ENCODE results near the gene ANKRD13B. TPM values are rescaled to one million over a fixed set of nuclear protein-coding genes. Genes with fewer than 3 reads are reported as not detected.

ANKRD13B gene
- total RNA-seq, 1 experiment from 2014 or later: 8.8 TPM

DNA sequence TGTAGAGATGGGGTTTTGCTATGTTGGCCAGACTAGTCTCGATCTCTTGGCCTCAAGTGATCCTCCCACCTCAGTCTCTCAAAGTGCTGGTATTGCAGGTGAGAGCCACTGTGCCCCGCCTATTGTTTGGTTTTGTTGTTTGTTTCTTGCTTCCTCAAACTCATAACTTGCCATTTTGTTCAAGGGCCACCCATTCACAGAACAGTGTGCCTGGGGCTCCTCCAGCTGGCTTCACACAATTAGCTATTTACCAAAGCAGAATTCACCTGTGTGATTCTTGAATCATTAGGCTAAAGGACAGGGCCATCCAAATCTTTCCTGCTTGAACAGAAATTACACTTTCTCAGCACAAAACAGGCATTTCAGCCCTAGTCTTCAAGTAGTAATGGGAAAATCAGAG is 33.3 kb upstream of the ANKRD13B start:
- no TSS peak for BruUV-seq (replicated peaks)
- Mint-ChIP-seq H3K9me3 (ENCODE audit: low read depth, unreplicated experiment) (no peaks in the 10 kb centered on the region), H3K27ac (ENCODE audit: unreplicated experiment) (no peak overlapping the region), H3K4me1 (ENCODE audit: low read depth, unreplicated experiment) (peaks cover 19% of the 10 kb centered on the region), H3K36me3 (ENCODE audit: insufficient read depth, unreplicated experiment) (peaks cover 23% of the 10 kb centered on the region), H3K27me3 (ENCODE audit: unreplicated experiment) (no peaks in the 10 kb centered on the region), H3K4me3 (ENCODE audit: low read depth, unreplicated experiment) (no peak overlapping the region)
- CTCF ChIA-PET: interaction anchor here (1.0 kb wide), 1 partner anchor 58 kb away, joined by 5 read pairs; no protein-coding TSS in a partner anchor
- intact Hi-C loops (cut with micrococcal nuclease; ENCODE audit: unreplicated experiment): no loop called here
- DNase-seq: no peak
- no peak for TF ChIP-seq CTCF (IDR thresholded peaks at IDR 0.05; ENCODE audit: unreplicated experiment)

DNA sequence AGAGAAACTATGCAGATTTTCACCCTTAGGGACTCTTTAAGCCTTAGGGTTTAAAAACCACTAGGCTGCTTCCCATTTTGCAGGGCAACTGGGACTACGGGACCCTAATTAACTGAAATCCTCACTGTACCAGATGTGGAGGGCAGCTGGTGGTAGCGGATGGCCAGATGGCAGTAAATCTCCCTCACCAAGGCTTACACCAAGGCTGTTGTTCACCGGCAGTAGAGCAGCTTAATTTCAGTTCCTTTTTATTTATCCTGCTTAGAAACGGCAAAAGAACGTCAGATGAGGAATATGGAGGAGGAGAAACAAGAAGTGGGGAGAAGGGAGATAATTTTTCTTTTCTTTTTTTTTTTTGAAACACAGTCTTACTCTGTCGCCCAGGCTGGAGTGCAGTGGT is 32.6 kb upstream of the ANKRD13B start:
- TF ChIP-seq CTCF (IDR thresholded peaks at IDR 0.05; ENCODE audit: unreplicated experiment): no peak
- Mint-ChIP-seq H3K27me3 (ENCODE audit: unreplicated experiment) (no peaks in the 10 kb centered on the region), H3K36me3 (ENCODE audit: insufficient read depth, unreplicated experiment) (peaks cover 23% of the 10 kb centered on the region), H3K9me3 (ENCODE audit: low read depth, unreplicated experiment) (no peaks in the 10 kb centered on the region), H3K4me3 (ENCODE audit: low read depth, unreplicated experiment) (no peak overlapping the region), H3K4me1 (ENCODE audit: low read depth, unreplicated experiment) (peaks cover 19% of the 10 kb centered on the region), H3K27ac (ENCODE audit: unreplicated experiment) (no peak overlapping the region)
- CTCF ChIA-PET: interaction anchor here (1.0 kb wide), 1 partner anchor 57 kb away, joined by 5 read pairs; no protein-coding TSS in a partner anchor
- no peak for DNase-seq
- intact Hi-C loops (cut with micrococcal nuclease; ENCODE audit: unreplicated experiment): no loop called here
- BruUV-seq (replicated peaks): no TSS peak

GRCh38 chr17:29561554-29562517 is 31.1 kb upstream of the ANKRD13B start:
- intact Hi-C loops (cut with micrococcal nuclease; ENCODE audit: unreplicated experiment): no loop called here

DNA sequence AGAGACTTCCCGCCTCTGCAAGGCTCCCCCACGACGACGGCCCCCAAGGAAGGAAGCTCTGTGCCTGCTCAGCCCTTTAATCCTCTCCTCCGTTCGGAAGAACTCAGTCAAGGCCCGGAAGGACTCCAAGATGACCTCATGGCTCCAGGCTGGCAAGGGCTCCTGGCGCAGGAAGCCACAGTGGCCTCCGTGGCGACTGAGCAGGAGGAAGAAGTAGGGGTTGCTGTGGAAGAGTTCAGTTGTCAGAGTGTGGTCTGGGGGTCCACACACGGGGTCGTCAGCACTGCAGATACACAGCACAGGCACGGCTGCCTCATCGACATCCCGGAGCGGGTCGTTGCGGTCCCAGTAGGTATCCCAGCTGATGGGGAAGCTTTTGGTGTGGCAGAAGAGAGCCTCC is 30.3 kb upstream of the ANKRD13B start:
- intact Hi-C loops (cut with micrococcal nuclease; ENCODE audit: unreplicated experiment): no loop called here
- no peak for TF ChIP-seq CTCF (IDR thresholded peaks at IDR 0.05; ENCODE audit: unreplicated experiment)
- no peak for DNase-seq
- no peak overlapping the region for H3K27ac Mint-ChIP-seq (ENCODE audit: unreplicated experiment)
- peaks cover 4% of the 10 kb centered on the region for H3K4me1 Mint-ChIP-seq (ENCODE audit: low read depth, unreplicated experiment)
- no peak overlapping the region for H3K4me3 Mint-ChIP-seq (ENCODE audit: low read depth, unreplicated experiment)
- BruUV-seq (replicated peaks): no TSS peak
- peaks cover 41% of the 10 kb centered on the region for H3K36me3 Mint-ChIP-seq (ENCODE audit: insufficient read depth, unreplicated experiment)
- H3K9me3 Mint-ChIP-seq (ENCODE audit: low read depth, unreplicated experiment): no peaks in the 10 kb centered on the region
- CTCF ChIA-PET: no interaction called here
- H3K27me3 Mint-ChIP-seq (ENCODE audit: unreplicated experiment): no peaks in the 10 kb centered on the region

More at GRCh38 chr17:29561554-29562517, 31.1 kb upstream of the ANKRD13B start:
- no peak overlapping the region for H3K27ac Mint-ChIP-seq (ENCODE audit: unreplicated experiment)
- H3K36me3 Mint-ChIP-seq (ENCODE audit: insufficient read depth, unreplicated experiment): peaks cover 33% of the 10 kb centered on the region
- no peaks in the 10 kb centered on the region for H3K27me3 Mint-ChIP-seq (ENCODE audit: unreplicated experiment)
- CTCF ChIA-PET: no interaction called here
- peaks cover 11% of the 10 kb centered on the region for H3K4me1 Mint-ChIP-seq (ENCODE audit: low read depth, unreplicated experiment)
- no peaks in the 10 kb centered on the region for H3K9me3 Mint-ChIP-seq (ENCODE audit: low read depth, unreplicated experiment)
- no peak for DNase-seq
- no peak for TF ChIP-seq CTCF (IDR thresholded peaks at IDR 0.05; ENCODE audit: unreplicated experiment)
- no peak overlapping the region for H3K4me3 Mint-ChIP-seq (ENCODE audit: low read depth, unreplicated experiment)
- BruUV-seq (replicated peaks): no TSS peak
